ENCODE results near the gene LUZP4. TPM values are rescaled to one million over a fixed set of nuclear protein-coding genes. Genes with fewer than 3 reads are reported as not detected.

The LUZP4 gene
- total and polyA plus RNA-seq, 2 of the 13 experiments (the other 11 are each of a cell fraction or from before 2014, with no cell fraction given): not detected

GRCh38 chrX:115255003-115255402 lies 34.5 kb upstream of the LUZP4 start:
- CTCF ChIA-PET (ENCODE audit: low intra/inter-chr PET ratio, low total read pairs): no interaction called here
- Histone ChIP-seq H2AFZ (ENCODE audit: low read length) (no peak overlapping the region), H3K4me3 (replicated peaks in 1 of 3; ENCODE audit: insufficient read depth in 1 of 3, low read depth in 2 of 3, low read length in 3 of 3) (no peak overlapping the region), H3K9ac (ENCODE audit: insufficient read depth, low read depth, low read length) (no peak overlapping the region), H3K27me3 (ENCODE audit: control insufficient read depth in 1 of 2, insufficient read depth in 2 of 2, low read length in 2 of 2) (no peaks in the 10 kb centered on the region), H3K79me2 (ENCODE audit: insufficient read depth, low read length) (no peaks in the 10 kb centered on the region), H3K4me1 (ENCODE audit: insufficient read depth, low read length) (no peaks in the 10 kb centered on the region), H3K9me3 (ENCODE audit: low read length) (no peaks in the 10 kb centered on the region), H3K4me2 (ENCODE audit: low read depth, low read length) (no peak overlapping the region), H3K27ac (ENCODE audit: extremely low read length, insufficient read depth, low read length) (no peak overlapping the region), H3K36me3 (replicated peaks in 1 of 2; ENCODE audit: control insufficient read depth in 1 of 2, insufficient read depth in 2 of 2, low read length in 2 of 2) (no peaks in the 10 kb centered on the region), H4K20me1 (ENCODE audit: insufficient read depth, low read length) (no peaks in the 10 kb centered on the region)
- in situ Hi-C loops (cut with HindIII; ENCODE audit: extremely low pct_ligation_motif_present, low pct_unique_long_range_greater_than_20kb) (no loop called here), intact Hi-C loops (cut with micrococcal nuclease; ENCODE audit: unreplicated experiment) (no loop called here)
- WGBS (ENCODE audit: low lambda C conversion rate): 44% methylated on average over 2 of the region's 2 CpGs
- FAIRE-seq (no peak), ATAC-seq (no peak), DNase-seq (ENCODE audit: low spot score) (no peak)
- TF ChIP-seq ATRX (CRISPR knock-in tag; IDR thresholded peaks at IDR 0.05; ENCODE audit: borderline replicate concordance) (no peak), CSRNP2 (CRISPR knock-in tag; conservative IDR thresholded peaks at IDR 0.05; ENCODE audit: low read depth) (no peak), TEAD3 (CRISPR knock-in tag; optimal IDR thresholded peaks at IDR 0.05; ENCODE audit: borderline replicate concordance) (no peak), REXO4 (CRISPR knock-in tag; IDR thresholded peaks at IDR 0.05; ENCODE audit: borderline replicate concordance) (no peak), STAT6 (CRISPR knock-in tag; IDR thresholded peaks at IDR 0.05; ENCODE audit: borderline replicate concordance) (no peak), ZNF33B (CRISPR knock-in tag; IDR thresholded peaks at IDR 0.05) (no peak), ZSCAN5A (CRISPR knock-in tag; IDR thresholded peaks at IDR 0.05; ENCODE audit: borderline replicate concordance) (no peak), NCOA2 (CRISPR knock-in tag; IDR thresholded peaks at IDR 0.05) (no peak), NFRKB (IDR thresholded peaks at IDR 0.05) (no peak), FOXA3 (CRISPR knock-in tag; IDR thresholded peaks at IDR 0.05) (no peak), WIZ (CRISPR knock-in tag; IDR thresholded peaks at IDR 0.05) (no peak), ZNF574 (CRISPR knock-in tag; IDR thresholded peaks at IDR 0.05) (no peak)
- POLR2A ChIA-PET: no interaction called here
- BruUV-seq (replicated peaks): no TSS peak
